WTC11 (cell line): ENCODE measurements around the gene TM9SF1. TPM values are rescaled to one million over a fixed set of nuclear protein-coding genes. Genes with fewer than 3 reads are reported as not detected.

Experiments used
- ATAC-seq: fragments of 200-7000 bp; cut with Tn5 transposase; 2 replicates; pipeline ENCODE4 v1.10.0; 2021; ENCODE audit warnings: mild to moderate bottlenecking, moderate library complexity
- CTCF ChIA-PET: fragments of 300-600 bp; sonication (Branson Sonifier 250); formaldehyde crosslinking; loops from one replicate; lab custom pipeline; 2021; ENCODE audit warnings: antibody characterized with exemption; lab: Charles Lee
- POLR2A ChIA-PET: fragments of 350-600 bp; sonication (Branson Sonifier 250); formaldehyde crosslinking; loops from one replicate; lab custom pipeline; 2021; ENCODE audit warnings: antibody characterized with exemption; lab: Charles Lee
- DNase-seq: peaks from one replicate; pipeline ENCODE4 v3.0.0; 2021; ENCODE audit warnings: low spot score
- H3K27ac Mint-ChIP-seq: 2 replicates; pipeline ENCODE4 v1.8.0; 2021; ENCODE audit warnings: mixed read lengths
- H3K27me3 Mint-ChIP-seq: 2 replicates; pipeline ENCODE4 v1.8.0; 2021; ENCODE audit warnings: low read depth, mild to moderate bottlenecking, moderate library complexity, mixed read lengths
- H3K36me3 Mint-ChIP-seq: 2 replicates; pipeline ENCODE4 v1.8.0; 2021; ENCODE audit warnings: mixed read lengths
- H3K4me1 Mint-ChIP-seq: 2 replicates; pipeline ENCODE4 v1.8.0; 2022; ENCODE audit warnings: mixed read lengths
- H3K4me3 Mint-ChIP-seq: 2 replicates; pipeline ENCODE4 v1.8.0; 2021; ENCODE audit warnings: mild to moderate bottlenecking, moderate library complexity, mixed read lengths
- H3K9me3 Mint-ChIP-seq: 2 replicates; pipeline ENCODE4 v1.8.0; 2021; ENCODE audit warnings: mixed read lengths
- EMX1 ChIP-seq: fragments of 250-450 bp; sonication (Bioruptor Pico); IDR thresholded peaks from 2 replicates; pipeline ENCODE4 v1.8.0; 2021; ENCODE audit warnings: mild to moderate bottlenecking
- FOXP4 ChIP-seq: sonication (generic); formaldehyde crosslinking; IDR thresholded peaks from 2 replicates; pipeline ENCODE4 v1.8.0; 2022; ENCODE audit warnings: mild to moderate bottlenecking, missing genetic modification reagents
- IRF1 ChIP-seq: sonication (generic); formaldehyde crosslinking; IDR thresholded peaks from 2 replicates; pipeline ENCODE4 v1.8.0; 2023; ENCODE audit warnings: missing genetic modification reagents
- KAT7 ChIP-seq: sonication (generic); formaldehyde crosslinking; IDR thresholded peaks from 2 replicates; pipeline ENCODE4 v1.8.1; 2023; ENCODE audit warnings: missing genetic modification reagents, mild to moderate bottlenecking, borderline replicate concordance
- NFATC4 ChIP-seq: fragments of 250-450 bp; sonication (Bioruptor Pico); IDR thresholded peaks from 2 replicates; pipeline ENCODE4 v1.9.0; 2021; ENCODE audit warnings: mild to moderate bottlenecking
- RELA ChIP-seq: sonication (generic); formaldehyde crosslinking; IDR thresholded peaks from 2 replicates; pipeline ENCODE4 v1.8.1; 2022; ENCODE audit warnings: missing genetic modification reagents, mild to moderate bottlenecking, borderline replicate concordance
- SMAD3 ChIP-seq: sonication (generic); formaldehyde crosslinking; IDR thresholded peaks from 2 replicates; pipeline ENCODE4 v1.8.0; 2022; ENCODE audit warnings: missing genetic modification reagents, mild to moderate bottlenecking, borderline replicate concordance
- TP53 ChIP-seq: sonication (generic); formaldehyde crosslinking; IDR thresholded peaks from 2 replicates; pipeline ENCODE4 v1.8.1; 2023; ENCODE audit warnings: mild to moderate bottlenecking, missing genetic modification reagents
- ZMAT4 ChIP-seq: fragments of 250-450 bp; sonication (Bioruptor Pico); IDR thresholded peaks from 2 replicates; pipeline ENCODE4 v1.9.0; 2021; ENCODE audit warnings: mild to moderate bottlenecking
- ZNF219 ChIP-seq: sonication (generic); formaldehyde crosslinking; IDR thresholded peaks from 2 replicates; pipeline ENCODE4 v1.8.0; 2023; ENCODE audit warnings: missing genetic modification reagents, mild to moderate bottlenecking, borderline replicate concordance
- ZNF671 ChIP-seq: fragments of 250-450 bp; sonication (Bioruptor Pico); IDR thresholded peaks from 2 replicates; pipeline ENCODE4 v1.8.0; 2021; ENCODE audit warnings: mild to moderate bottlenecking
- total RNA-seq: library from RNA; stranded (reverse); gene quantifications from 3 replicates; pipeline ENCODE4 v1.2.3, GENCODE V29; 2021
- TF ChIP-seq, protein P1 (sequence below): sonication (generic); formaldehyde crosslinking; IDR thresholded peaks from 2 replicates; pipeline ENCODE4 v1.8.1; 2023; ENCODE audit warnings: mild to moderate bottlenecking, missing genetic modification reagents, borderline replicate concordance
- TF ChIP-seq, protein P2 (sequence below): sonication (generic); formaldehyde crosslinking; IDR thresholded peaks from 2 replicates; pipeline ENCODE4 v1.8.0; 2022; ENCODE audit warnings: mild to moderate bottlenecking, missing genetic modification reagents
- TF ChIP-seq, protein P3 (sequence below): sonication (generic); formaldehyde crosslinking; IDR thresholded peaks from 2 replicates; pipeline ENCODE4 v1.8.1; 2023; ENCODE audit warnings: mild to moderate bottlenecking, missing genetic modification reagents

The TM9SF1 gene
- total RNA-seq, 1 experiment from 2014 or later = 27.9 TPM

DNA sequence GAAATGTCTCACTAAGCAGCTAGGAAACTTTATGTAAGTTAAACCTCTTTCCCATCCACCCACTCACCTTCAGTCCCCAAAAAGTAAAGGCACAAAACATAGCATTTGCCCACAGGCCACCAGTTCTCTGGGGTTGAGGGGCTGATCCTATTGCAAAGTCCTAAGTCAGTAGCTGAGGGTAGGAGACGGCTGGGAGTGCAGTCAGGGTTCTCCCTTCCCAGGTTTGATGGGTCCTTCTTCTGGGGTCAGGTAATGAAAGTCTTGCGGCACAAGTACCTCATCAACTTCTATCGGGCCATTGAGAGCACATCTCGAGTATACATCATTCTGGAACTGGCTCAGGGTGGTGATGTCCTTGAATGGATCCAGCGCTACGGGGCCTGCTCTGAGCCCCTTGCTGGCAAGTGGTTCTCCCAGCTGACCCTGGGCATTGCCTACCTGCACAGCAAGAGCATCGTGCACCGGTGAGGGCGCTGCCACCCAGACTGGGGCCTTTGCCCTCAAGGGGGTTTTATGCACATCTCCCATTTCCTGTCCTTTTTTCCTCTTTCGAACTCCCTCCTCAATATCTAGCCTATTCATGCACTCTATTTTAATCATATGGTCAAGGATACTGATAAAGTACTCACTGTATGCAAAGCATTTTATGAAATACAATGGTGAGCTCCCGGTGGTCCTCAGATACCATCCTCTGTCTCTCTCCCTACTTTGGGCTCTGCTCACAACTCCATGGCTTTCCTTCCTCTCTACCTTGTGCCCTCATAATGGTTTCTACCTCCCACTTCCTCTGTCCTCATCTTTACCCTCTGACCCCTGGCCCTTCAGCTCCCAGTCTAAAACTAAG, 11.2 kb upstream of the TM9SF1 start:
- TF ChIP-seq ZMAT4 (CRISPR knock-in tag) = no peak
- no peak for TF ChIP-seq KAT7 (CRISPR knock-in tag)
- TF ChIP-seq ZNF219 (CRISPR knock-in tag) = no peak
- TF ChIP-seq EMX1 (CRISPR knock-in tag) = no peak
- TF ChIP-seq, protein P1, sequence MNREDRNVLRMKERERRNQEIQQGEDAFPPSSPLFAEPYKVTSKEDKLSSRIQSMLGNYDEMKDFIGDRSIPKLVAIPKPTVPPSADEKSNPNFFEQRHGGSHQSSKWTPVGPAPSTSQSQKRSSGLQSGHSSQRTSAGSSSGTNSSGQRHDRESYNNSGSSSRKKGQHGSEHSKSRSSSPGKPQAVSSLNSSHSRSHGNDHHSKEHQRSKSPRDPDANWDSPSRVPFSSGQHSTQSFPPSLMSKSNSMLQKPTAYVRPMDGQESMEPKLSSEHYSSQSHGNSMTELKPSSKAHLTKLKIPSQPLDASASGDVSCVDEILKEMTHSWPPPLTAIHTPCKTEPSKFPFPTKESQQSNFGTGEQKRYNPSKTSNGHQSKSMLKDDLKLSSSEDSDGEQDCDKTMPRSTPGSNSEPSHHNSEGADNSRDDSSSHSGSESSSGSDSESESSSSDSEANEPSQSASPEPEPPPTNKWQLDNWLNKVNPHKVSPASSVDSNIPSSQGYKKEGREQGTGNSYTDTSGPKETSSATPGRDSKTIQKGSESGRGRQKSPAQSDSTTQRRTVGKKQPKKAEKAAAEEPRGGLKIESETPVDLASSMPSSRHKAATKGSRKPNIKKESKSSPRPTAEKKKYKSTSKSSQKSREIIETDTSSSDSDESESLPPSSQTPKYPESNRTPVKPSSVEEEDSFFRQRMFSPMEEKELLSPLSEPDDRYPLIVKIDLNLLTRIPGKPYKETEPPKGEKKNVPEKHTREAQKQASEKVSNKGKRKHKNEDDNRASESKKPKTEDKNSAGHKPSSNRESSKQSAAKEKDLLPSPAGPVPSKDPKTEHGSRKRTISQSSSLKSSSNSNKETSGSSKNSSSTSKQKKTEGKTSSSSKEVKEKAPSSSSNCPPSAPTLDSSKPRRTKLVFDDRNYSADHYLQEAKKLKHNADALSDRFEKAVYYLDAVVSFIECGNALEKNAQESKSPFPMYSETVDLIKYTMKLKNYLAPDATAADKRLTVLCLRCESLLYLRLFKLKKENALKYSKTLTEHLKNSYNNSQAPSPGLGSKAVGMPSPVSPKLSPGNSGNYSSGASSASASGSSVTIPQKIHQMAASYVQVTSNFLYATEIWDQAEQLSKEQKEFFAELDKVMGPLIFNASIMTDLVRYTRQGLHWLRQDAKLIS (CRISPR knock-in tag) = no peak
- TF ChIP-seq NFATC4 (CRISPR knock-in tag) = no peak
- no peak for TF ChIP-seq RELA
- TF ChIP-seq FOXP4 (CRISPR knock-in tag) = no peak
- H3K4me3 Mint-ChIP-seq = no peak overlapping the region
- DNase-seq = no peak
- H3K36me3 Mint-ChIP-seq = peaks cover 84% of the 10 kb centered on the region
- H3K27me3 Mint-ChIP-seq = no peaks in the 10 kb centered on the region
- POLR2A ChIA-PET = interaction anchor here (1.2 kb wide), 1 partner anchor 22 kb away, joined by 7 read pairs; no protein-coding TSS in a partner anchor
- H3K4me1 Mint-ChIP-seq = peaks cover 11% of the 10 kb centered on the region
- no peak for ATAC-seq
- CTCF ChIA-PET = interaction anchor here (0.5 to 1.1 kb wide), 2 partner anchors 11 to 35 kb away, joined by 4 to 5 read pairs; partner anchors contain the start of gene TM9SF1
- no peak overlapping the region for H3K27ac Mint-ChIP-seq
- peaks cover 17% of the 10 kb centered on the region for H3K9me3 Mint-ChIP-seq

DNA sequence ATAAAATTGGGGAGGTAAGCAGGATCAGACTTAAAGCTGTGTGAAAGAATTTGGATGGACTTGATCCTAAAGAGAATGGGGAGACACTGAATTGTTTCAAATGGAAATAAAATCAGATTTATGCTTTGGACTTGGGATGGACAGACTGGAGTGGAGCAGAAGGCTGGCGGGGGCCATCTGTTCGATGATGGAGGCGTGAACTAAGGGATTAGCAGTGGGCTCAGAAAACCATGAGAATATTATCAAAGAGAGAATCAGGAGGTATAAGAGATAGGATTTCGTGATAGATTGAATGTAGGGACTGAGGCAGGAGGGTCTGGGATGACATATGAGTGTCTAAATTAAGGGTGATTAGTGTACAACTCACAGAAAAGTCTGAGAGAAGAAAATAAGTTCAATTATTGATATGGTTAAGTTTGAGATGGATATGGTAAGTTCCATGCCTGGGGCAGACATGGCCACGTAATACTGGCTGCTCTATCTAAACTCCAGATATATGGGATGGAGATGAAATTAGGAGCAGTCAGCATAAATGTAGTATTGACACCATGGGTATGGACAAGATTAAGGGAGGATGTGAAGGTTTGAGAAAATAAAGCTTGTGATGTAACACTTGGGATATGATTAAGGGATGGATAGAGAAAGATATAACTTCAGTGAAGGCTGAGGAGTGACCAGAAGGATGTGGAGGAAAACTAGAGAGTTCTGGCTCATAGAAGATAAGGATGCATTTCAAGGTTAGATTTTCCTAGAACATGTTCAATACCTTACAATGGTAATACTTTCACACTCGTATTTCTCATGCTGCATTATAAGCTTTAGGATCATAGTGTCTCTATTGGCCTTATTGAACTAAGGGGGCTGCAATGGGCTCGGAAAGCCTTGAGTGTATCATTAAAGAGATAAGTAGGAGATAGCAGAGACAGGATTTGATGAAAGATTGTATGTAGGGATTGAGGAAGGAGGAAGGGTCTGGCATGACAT, 9.2 kb upstream of the TM9SF1 start:
- no peak for ATAC-seq
- Mint-ChIP-seq H3K9me3 (peaks cover 21% of the 10 kb centered on the region), H3K4me3 (no peak overlapping the region), H3K36me3 (peaks cover 80% of the 10 kb centered on the region), H3K27me3 (no peaks in the 10 kb centered on the region), H3K27ac (peak overlapping the region; percentile 8; the same call in 1 of the 2 replicates), H3K4me1 (peaks cover 11% of the 10 kb centered on the region)
- ChIA-PET CTCF (interaction anchor here (1.9 kb wide), 1 partner anchor 104 kb away, joined by 7 read pairs; the partner anchor contains the start of gene CIDEB), POLR2A (interaction anchor here (1.1 to 1.6 kb wide), 2 partner anchors 9 to 67 kb away, joined by 4 to 6 read pairs; partner anchors contain the start of genes CHMP4A and RABGGTA)
- no peak for DNase-seq
- TF ChIP-seq FOXP4 (CRISPR knock-in tag) (no peak), ZNF671 (CRISPR knock-in tag) (no peak), TP53 (CRISPR knock-in tag) (no peak), SMAD3 (CRISPR knock-in tag) (no peak), RELA (no peak), IRF1 (CRISPR knock-in tag) (no peak)
- TF ChIP-seq, protein P2, sequence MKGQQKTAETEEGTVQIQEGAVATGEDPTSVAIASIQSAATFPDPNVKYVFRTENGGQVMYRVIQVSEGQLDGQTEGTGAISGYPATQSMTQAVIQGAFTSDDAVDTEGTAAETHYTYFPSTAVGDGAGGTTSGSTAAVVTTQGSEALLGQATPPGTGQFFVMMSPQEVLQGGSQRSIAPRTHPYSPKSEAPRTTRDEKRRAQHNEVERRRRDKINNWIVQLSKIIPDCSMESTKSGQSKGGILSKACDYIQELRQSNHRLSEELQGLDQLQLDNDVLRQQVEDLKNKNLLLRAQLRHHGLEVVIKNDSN (CRISPR knock-in tag) = no peak
- TF ChIP-seq, protein P3, sequence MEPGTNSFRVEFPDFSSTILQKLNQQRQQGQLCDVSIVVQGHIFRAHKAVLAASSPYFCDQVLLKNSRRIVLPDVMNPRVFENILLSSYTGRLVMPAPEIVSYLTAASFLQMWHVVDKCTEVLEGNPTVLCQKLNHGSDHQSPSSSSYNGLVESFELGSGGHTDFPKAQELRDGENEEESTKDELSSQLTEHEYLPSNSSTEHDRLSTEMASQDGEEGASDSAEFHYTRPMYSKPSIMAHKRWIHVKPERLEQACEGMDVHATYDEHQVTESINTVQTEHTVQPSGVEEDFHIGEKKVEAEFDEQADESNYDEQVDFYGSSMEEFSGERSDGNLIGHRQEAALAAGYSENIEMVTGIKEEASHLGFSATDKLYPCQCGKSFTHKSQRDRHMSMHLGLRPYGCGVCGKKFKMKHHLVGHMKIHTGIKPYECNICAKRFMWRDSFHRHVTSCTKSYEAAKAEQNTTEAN (CRISPR knock-in tag) = no peak
